ENCODE results near the gene LTBP1. TPM values are rescaled to one million over a fixed set of nuclear protein-coding genes. Genes with fewer than 3 reads are reported as not detected.

LTBP1 gene
- total and polyA plus RNA-seq, 5 donors from 2014 or later = 3.7 TPM; not detected in 4

DNA sequence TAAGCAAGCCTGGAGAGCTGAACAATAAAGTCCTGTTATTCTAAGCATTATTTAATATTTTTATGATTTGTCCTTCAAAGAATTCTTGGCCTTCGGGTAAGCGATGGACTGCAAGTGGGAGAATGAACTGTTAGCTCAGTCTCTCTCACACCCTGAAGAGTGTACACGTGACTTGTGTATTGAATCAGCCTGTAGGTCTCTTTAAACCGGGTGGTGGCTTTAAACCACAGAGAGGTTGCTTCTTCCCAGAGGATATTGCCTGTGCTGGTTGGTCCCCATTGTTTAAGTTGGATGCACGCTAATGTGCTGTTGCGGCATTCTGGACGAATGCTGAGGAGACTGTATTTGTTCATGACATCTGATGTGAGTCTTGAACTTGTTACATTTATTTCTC is 183.3 kb downstream of the LTBP1 start:
- no peak for DNase-seq
- Mint-ChIP-seq H3K9me3 (peaks cover 0 to 3% (median 0%) of the 10 kb centered on the region in 7 donors), H3K4me3 (no peak overlapping the region), H3K27me3 (peaks cover 19% of the 10 kb centered on the region), H3K27ac (no peak overlapping the region), H3K4me1 (no peaks in the 10 kb centered on the region), H3K36me3 (no peaks in the 10 kb centered on the region)
- H3K27me3 ChIP-seq (ENCODE audit: control insufficient read depth, insufficient read depth, low read length) = no peaks in the 10 kb centered on the region
- ATAC-seq (ENCODE audit: low read depth in 2 of 2) = no peak
- no peak overlapping the region for H3K27ac ChIP-seq (ENCODE audit: insufficient read depth, low read length, poor library complexity, severe bottlenecking)
- H3K4me1 ChIP-seq (ENCODE audit: control insufficient read depth, insufficient read depth, low read length, poor library complexity, severe bottlenecking) = no peaks in the 10 kb centered on the region
- no peaks in the 10 kb centered on the region for H3K9me3 ChIP-seq (ENCODE audit: control insufficient read depth in 2 of 2, low read length in 2 of 2)
- no peak overlapping the region for H3K4me3 ChIP-seq (ENCODE audit: low read depth, low read length)
- no peaks in the 10 kb centered on the region for H3K36me3 ChIP-seq (ENCODE audit: control insufficient read depth, insufficient read depth, low read length)

GRCh38 chr2:33130544-33130943 is 183.8 kb downstream of the LTBP1 start:
- no peak for DNase-seq
- H3K4me3 Mint-ChIP-seq = no peak overlapping the region
- H3K9me3 Mint-ChIP-seq = peaks cover 0 to 3% (median 0%) of the 10 kb centered on the region in 7 donors
- no peak overlapping the region for H3K27ac Mint-ChIP-seq
- H3K4me1 ChIP-seq (ENCODE audit: control insufficient read depth, insufficient read depth, low read length, poor library complexity, severe bottlenecking) = no peaks in the 10 kb centered on the region
- H3K36me3 ChIP-seq (ENCODE audit: control insufficient read depth, insufficient read depth, low read length) = no peaks in the 10 kb centered on the region
- H3K9me3 ChIP-seq (ENCODE audit: control insufficient read depth in 2 of 2, low read length in 2 of 2) = no peaks in the 10 kb centered on the region
- H3K4me1 Mint-ChIP-seq = no peaks in the 10 kb centered on the region
- H3K27me3 ChIP-seq (ENCODE audit: control insufficient read depth, insufficient read depth, low read length) = no peaks in the 10 kb centered on the region
- H3K27ac ChIP-seq (ENCODE audit: insufficient read depth, low read length, poor library complexity, severe bottlenecking) = no peak overlapping the region
- H3K27me3 Mint-ChIP-seq = peaks cover 22% of the 10 kb centered on the region
- ATAC-seq (ENCODE audit: low read depth in 2 of 2) = no peak
- H3K36me3 Mint-ChIP-seq = no peaks in the 10 kb centered on the region
- no peak overlapping the region for H3K4me3 ChIP-seq (ENCODE audit: low read depth, low read length)

- Mint-ChIP-seq H3K27ac (no peak overlapping the region), H3K4me3 (no peak overlapping the region), H3K4me1 (no peaks in the 10 kb centered on the region), H3K36me3 (no peaks in the 10 kb centered on the region), H3K27me3 (peaks cover 22% of the 10 kb centered on the region), H3K9me3 (peaks cover 0 to 3% (median 0%) of the 10 kb centered on the region in 7 donors)
- Histone ChIP-seq H3K36me3 (ENCODE audit: control insufficient read depth, insufficient read depth, low read length) (no peaks in the 10 kb centered on the region), H3K9me3 (ENCODE audit: control insufficient read depth in 2 of 2, low read length in 2 of 2) (no peaks in the 10 kb centered on the region), H3K27ac (ENCODE audit: insufficient read depth, low read length, poor library complexity, severe bottlenecking) (no peak overlapping the region), H3K4me3 (ENCODE audit: low read depth, low read length) (no peak overlapping the region), H3K27me3 (ENCODE audit: control insufficient read depth, insufficient read depth, low read length) (no peaks in the 10 kb centered on the region), H3K4me1 (ENCODE audit: control insufficient read depth, insufficient read depth, low read length, poor library complexity, severe bottlenecking) (no peaks in the 10 kb centered on the region)
- ATAC-seq (ENCODE audit: low read depth in 2 of 2) = no peak
- no peak for DNase-seq
Observed at GRCh38 chr2:33131111-33131510, 184.4 kb downstream of the LTBP1 start.

DNA sequence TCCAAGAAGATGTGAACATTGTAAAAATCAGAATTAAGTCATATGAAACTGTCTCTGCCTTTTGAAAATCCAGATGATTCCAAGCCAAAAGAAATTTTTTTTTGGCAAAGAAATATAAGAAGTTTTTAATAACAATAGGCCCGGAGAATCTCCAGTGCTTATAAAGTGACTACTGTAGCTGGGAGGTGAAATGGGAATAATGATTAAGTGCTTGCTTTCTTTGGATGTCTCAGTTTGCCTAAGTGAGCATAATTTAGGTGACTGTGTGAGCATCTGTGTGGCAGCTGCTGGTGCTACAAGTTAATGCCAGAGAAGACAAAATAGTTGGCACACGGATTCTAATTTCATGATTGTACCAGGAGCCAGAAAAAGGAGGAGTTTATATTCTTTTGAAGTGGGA is 185.0 kb downstream of the LTBP1 start:
- Mint-ChIP-seq H3K9me3 (peaks cover 0 to 3% (median 0%) of the 10 kb centered on the region in 7 donors), H3K4me3 (no peak overlapping the region), H3K27ac (no peak overlapping the region), H3K27me3 (peaks cover 22% of the 10 kb centered on the region), H3K36me3 (no peaks in the 10 kb centered on the region), H3K4me1 (no peaks in the 10 kb centered on the region)
- ATAC-seq (ENCODE audit: low read depth in 2 of 2) = no peak
- no peaks in the 10 kb centered on the region for H3K27me3 ChIP-seq (ENCODE audit: control insufficient read depth, insufficient read depth, low read length)
- no peak for DNase-seq
- no peak overlapping the region for H3K27ac ChIP-seq (ENCODE audit: insufficient read depth, low read length, poor library complexity, severe bottlenecking)
- H3K4me3 ChIP-seq (ENCODE audit: low read depth, low read length) = no peak overlapping the region
- no peaks in the 10 kb centered on the region for H3K9me3 ChIP-seq (ENCODE audit: control insufficient read depth in 2 of 2, low read length in 2 of 2)
- H3K36me3 ChIP-seq (ENCODE audit: control insufficient read depth, insufficient read depth, low read length) = no peaks in the 10 kb centered on the region
- no peaks in the 10 kb centered on the region for H3K4me1 ChIP-seq (ENCODE audit: control insufficient read depth, insufficient read depth, low read length, poor library complexity, severe bottlenecking)

GRCh38 chr2:33133454-33133952 is 186.8 kb downstream of the LTBP1 start:
- no peak overlapping the region for H3K27ac Mint-ChIP-seq

DNA sequence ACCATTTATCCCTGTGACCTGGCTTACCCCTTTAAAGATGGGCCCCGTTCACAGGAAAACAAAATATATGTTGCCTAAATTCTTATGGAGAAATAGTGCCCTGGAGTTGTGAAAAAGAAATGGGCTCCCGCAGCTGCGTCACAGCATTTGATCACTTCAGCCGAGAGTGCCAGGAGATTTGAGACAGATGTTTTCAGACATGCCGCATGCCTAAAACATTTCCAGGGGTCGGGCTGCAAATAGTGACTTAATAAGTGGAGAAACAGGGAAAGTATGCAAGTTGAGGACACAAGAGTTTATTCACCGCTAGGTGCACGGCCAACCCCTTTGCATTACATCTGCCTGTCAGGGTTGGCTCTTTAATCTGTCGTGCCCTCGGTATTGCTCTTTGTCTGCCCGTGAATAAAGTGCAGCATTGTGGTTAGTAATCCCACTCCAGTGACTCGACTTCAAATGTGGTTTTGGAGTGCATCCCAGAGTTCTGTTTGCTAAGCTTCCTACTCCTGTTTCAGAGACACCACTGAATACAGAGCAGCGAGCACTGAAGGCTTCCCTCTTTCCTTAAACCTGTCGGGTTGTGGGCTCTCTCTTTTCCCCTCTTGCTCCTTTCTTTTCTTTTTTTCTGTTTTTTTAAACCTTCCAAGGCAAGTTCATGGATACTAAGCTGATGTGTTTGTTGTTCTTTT is 187.5 kb downstream of the LTBP1 start:
- Mint-ChIP-seq H3K27ac (peak overlapping the region in 1 of 3 donors; percentile 46), H3K4me1 (no peaks in the 10 kb centered on the region), H3K4me3 (no peak overlapping the region), H3K9me3 (no peaks in the 10 kb centered on the region), H3K36me3 (no peaks in the 10 kb centered on the region), H3K27me3 (peaks cover 13% of the 10 kb centered on the region)
- DNase-seq (no peak), ATAC-seq (ENCODE audit: low read depth in 2 of 2) (no peak)
- no peaks in the 10 kb centered on the region for H3K27me3 ChIP-seq (ENCODE audit: control insufficient read depth, insufficient read depth, low read length)
- no peaks in the 10 kb centered on the region for H3K9me3 ChIP-seq (ENCODE audit: control insufficient read depth in 2 of 2, low read length in 2 of 2)
- no peaks in the 10 kb centered on the region for H3K4me1 ChIP-seq (ENCODE audit: control insufficient read depth, insufficient read depth, low read length, poor library complexity, severe bottlenecking)
- no peaks in the 10 kb centered on the region for H3K36me3 ChIP-seq (ENCODE audit: control insufficient read depth, insufficient read depth, low read length)
- H3K27ac ChIP-seq (ENCODE audit: insufficient read depth, low read length, poor library complexity, severe bottlenecking) = no peak overlapping the region
- H3K4me3 ChIP-seq (ENCODE audit: low read depth, low read length) = no peak overlapping the region

More at GRCh38 chr2:33133454-33133952, 186.8 kb downstream of the LTBP1 start:
- H3K36me3 Mint-ChIP-seq = no peaks in the 10 kb centered on the region
- H3K27ac ChIP-seq (ENCODE audit: insufficient read depth, low read length, poor library complexity, severe bottlenecking) = no peak overlapping the region
- H3K4me1 Mint-ChIP-seq = no peaks in the 10 kb centered on the region
- DNase-seq (no peak), ATAC-seq (ENCODE audit: low read depth in 2 of 2) (no peak)
- H3K36me3 ChIP-seq (ENCODE audit: control insufficient read depth, insufficient read depth, low read length) = no peaks in the 10 kb centered on the region
- H3K9me3 ChIP-seq (ENCODE audit: control insufficient read depth in 2 of 2, low read length in 2 of 2) = no peaks in the 10 kb centered on the region
- H3K4me3 Mint-ChIP-seq = no peak overlapping the region
- peaks cover 18% of the 10 kb centered on the region for H3K27me3 Mint-ChIP-seq
- H3K4me1 ChIP-seq (ENCODE audit: control insufficient read depth, insufficient read depth, low read length, poor library complexity, severe bottlenecking) = no peaks in the 10 kb centered on the region
- peaks cover 0 to 1% (median 0%) of the 10 kb centered on the region in 7 donors for H3K9me3 Mint-ChIP-seq
- no peaks in the 10 kb centered on the region for H3K27me3 ChIP-seq (ENCODE audit: control insufficient read depth, insufficient read depth, low read length)
- no peak overlapping the region for H3K4me3 ChIP-seq (ENCODE audit: low read depth, low read length)

DNA sequence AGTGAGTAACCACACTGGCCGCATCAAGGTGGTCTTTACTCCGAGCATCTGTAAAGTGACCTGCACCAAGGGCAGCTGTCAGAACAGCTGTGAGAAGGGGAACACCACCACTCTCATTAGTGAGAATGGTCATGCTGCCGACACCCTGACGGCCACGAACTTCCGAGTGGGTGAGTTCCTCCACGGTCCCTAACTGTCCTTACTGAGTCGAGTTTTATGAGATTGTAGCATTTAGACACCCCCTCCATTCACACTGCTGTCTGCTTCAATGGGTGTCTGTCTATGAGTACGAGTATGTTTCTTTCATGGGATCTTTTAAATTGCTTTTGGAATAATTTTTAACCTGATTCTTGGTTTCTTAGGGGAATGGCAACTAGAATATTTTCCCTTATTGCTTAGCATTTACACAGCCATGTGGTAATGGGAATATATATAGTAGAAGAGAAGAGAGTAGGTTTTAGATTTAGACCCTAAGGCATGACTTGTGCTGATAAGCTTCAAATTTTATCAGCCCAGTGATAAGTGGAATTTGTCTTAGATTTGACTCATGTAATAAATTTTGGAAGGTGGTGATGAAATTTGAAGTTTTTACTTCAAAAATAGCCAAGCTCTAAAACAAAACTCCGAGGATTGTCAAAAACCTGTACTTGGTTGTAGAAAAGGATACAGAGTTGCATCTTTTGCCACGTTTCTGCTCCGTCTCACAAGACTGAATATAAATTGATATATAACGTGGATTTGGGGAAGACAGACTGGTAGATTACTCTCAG is 188.2 kb downstream of the LTBP1 start:
- no peak overlapping the region for H3K27ac ChIP-seq (ENCODE audit: insufficient read depth, low read length, poor library complexity, severe bottlenecking)
- ATAC-seq (ENCODE audit: low read depth in 2 of 2) (no peak), DNase-seq (no peak)
- Mint-ChIP-seq H3K4me3 (no peak overlapping the region), H3K4me1 (no peaks in the 10 kb centered on the region), H3K27me3 (peaks cover 13% of the 10 kb centered on the region), H3K9me3 (no peaks in the 10 kb centered on the region), H3K27ac (peak overlapping the region in 1 of 3 donors; percentile 70), H3K36me3 (no peaks in the 10 kb centered on the region)
- H3K4me3 ChIP-seq (ENCODE audit: low read depth, low read length) = no peak overlapping the region
- H3K4me1 ChIP-seq (ENCODE audit: control insufficient read depth, insufficient read depth, low read length, poor library complexity, severe bottlenecking) = no peaks in the 10 kb centered on the region
- H3K36me3 ChIP-seq (ENCODE audit: control insufficient read depth, insufficient read depth, low read length) = no peaks in the 10 kb centered on the region
- H3K27me3 ChIP-seq (ENCODE audit: control insufficient read depth, insufficient read depth, low read length) = no peaks in the 10 kb centered on the region
- no peaks in the 10 kb centered on the region for H3K9me3 ChIP-seq (ENCODE audit: control insufficient read depth in 2 of 2, low read length in 2 of 2)
